Right cardiac atrium (tissue), 5 donors: ENCODE measurements around the gene MRFAP1. TPM values are rescaled to one million over a fixed set of nuclear protein-coding genes. Genes with fewer than 3 reads are reported as not detected.
"Not testable (repeated sequence)": the region's sequence is repeated elsewhere in the genome, so short reads cannot be mapped to it uniquely, and the experiment has no call there.

Source experiments
- ATAC-seq, 2 donors: fragments of 200-7000 bp; cut with Tn5 transposase; one replicate each; pipeline versions ENCODE4 v1.8.0 to v1.9.1; 2020; ENCODE audit warnings: moderate library complexity in 2 of 2, mild to moderate bottlenecking in 1 of 2
- DNase-seq, 3 donors: peaks; one replicate each; pipeline ENCODE4 v3.0.0-alpha.2; 2020
- H3K27ac ChIP-seq: one replicate; pipeline ENCODE4 v1.5.1; 2013; ENCODE audit warnings: mild to moderate bottlenecking, low read length, control low read depth, moderate library complexity
- H3K27me3 ChIP-seq: one replicate; pipeline ENCODE4 v1.6.1; 2013; ENCODE audit not compliant: control insufficient read depth, insufficient read depth
- H3K4me1 ChIP-seq: one replicate; pipeline ENCODE4 v1.6.1; 2013; ENCODE audit warnings: low read length; ENCODE audit not compliant: control insufficient read depth, insufficient read depth
- H3K4me3 ChIP-seq: one replicate; pipeline ENCODE4 v1.5.1; 2013; ENCODE audit warnings: low read length, control low read depth
- H3K9me3 ChIP-seq: one replicate; pipeline ENCODE4 v1.6.1; 2013; ENCODE audit warnings: low read length; ENCODE audit not compliant: control insufficient read depth
- WGBS: extraction: QIAGEN DNeasy Blood & Tissue Kit; methylation state at CpG from one replicate; pipeline ENCODE4 v1.1.7; 2013; 5-methylcytosine and 5-hydroxymethylcytosine counted together
- intact Hi-C, 4 donors: fragments of 100-400 bp; cut with DNase I; formaldehyde crosslinking; loops; one replicate each; pipeline versions ENCODE4 v1.11.0 to v1.14.0; 2022 to 2023
- polyA plus RNA-seq: library from polyadenylated mRNA; stranded (reverse); fragments of 200-250 nt; gene quantifications from one replicate; pipeline ENCODE4 v1.2.3, GENCODE V29; 2013
- total RNA-seq, 4 donors: library from RNA; stranded (reverse); fragmentation: NEBNext Ultra II Directional; extraction: Animal tissue kit (Norgen Biotek cat#: 25700); gene quantifications; one replicate each; pipeline ENCODE4 v1.2.1, GENCODE V29; 2021
- donor health status: healthy with polysubstance abuse.
- donor health status: DM: no; HTN: yes; CAD: no.
- donor health status: DM: no; HTN: no; CAD: no.
- donor health status: DM: no; HTN: yes; CAD: no; lungs with severe emphysema.
- donor health status: DM: yes; HTN: yes; CAD: no.

Gene MRFAP1
- total and polyA plus RNA-seq, 5 donors, result 250 to 335 (median 263) TPM

DNA sequence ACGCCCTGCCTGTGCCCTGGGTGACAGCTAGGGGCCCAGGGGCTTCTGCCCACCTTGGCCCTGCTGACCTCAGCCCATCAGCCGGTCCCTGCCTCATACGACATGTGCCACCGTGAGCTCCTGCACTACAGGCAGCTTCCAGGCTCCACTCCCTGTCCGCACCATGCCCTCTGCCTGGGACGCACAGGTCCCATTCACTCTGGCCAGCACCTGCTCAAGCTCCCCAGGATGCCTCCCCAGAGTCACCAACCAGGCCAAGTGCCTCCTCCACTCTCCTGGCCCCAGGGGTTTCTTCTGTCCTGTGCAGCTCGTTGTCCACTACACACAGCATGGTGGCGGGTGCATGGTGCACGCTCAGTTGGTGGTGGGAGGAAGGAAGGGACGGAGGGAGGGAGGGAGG, 20.2 kb upstream of the MRFAP1 start:
- WGBS, result 93% methylated on average over 10 of the region's 10 CpGs
- intact Hi-C loops, result no loop called here
- H3K27me3 ChIP-seq, result no peaks in the 10 kb centered on the region
- no peaks in the 10 kb centered on the region for H3K4me1 ChIP-seq
- H3K4me3 ChIP-seq, result no peak overlapping the region
- ATAC-seq (peak in 1 of 2 donors; percentile 13), DNase-seq (no peak)
- H3K27ac ChIP-seq, result no peak overlapping the region
- H3K9me3 ChIP-seq, result no peaks in the 10 kb centered on the region

DNA sequence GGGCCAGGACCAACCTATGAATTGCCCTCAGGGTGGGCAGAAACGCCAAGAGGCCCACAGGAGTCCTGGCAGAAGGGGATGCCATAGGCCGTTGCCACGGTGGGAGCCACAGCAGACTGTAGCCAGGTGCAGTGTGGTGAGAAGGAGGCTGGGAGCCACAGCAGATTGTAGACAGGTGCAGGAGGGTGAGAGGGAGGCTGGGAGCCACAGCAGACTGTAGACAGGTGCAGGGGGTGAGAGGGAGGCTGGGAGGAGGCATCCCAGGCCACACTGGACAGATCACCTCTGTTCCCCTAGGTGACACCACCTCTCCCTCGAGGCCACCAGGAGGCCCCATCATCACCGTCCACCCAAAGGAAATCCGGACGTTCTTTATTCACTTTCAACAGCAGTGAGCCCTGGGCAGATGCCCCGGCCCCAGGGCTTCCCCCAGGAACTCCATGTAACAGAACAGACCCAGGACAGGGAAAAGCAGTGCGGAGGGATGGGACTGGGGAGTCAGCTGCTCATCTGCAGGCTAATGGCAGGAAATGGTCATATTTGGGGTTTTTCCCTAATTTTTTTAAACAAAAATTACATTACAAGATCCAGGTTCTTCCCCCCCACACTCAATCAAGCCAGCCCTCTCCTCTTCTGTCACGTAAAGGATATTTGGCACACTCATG, 19.5 kb upstream of the MRFAP1 start:
- H3K27ac ChIP-seq, result no peak overlapping the region
- 82% methylated on average over 10 of the region's 10 CpGs for WGBS
- ATAC-seq (no peak), DNase-seq (no peak)
- H3K4me3 ChIP-seq, result no peak overlapping the region
- H3K4me1 ChIP-seq, result no peaks in the 10 kb centered on the region
- no peaks in the 10 kb centered on the region for H3K9me3 ChIP-seq
- intact Hi-C loops, result no loop called here
- H3K27me3 ChIP-seq, result no peaks in the 10 kb centered on the region

DNA sequence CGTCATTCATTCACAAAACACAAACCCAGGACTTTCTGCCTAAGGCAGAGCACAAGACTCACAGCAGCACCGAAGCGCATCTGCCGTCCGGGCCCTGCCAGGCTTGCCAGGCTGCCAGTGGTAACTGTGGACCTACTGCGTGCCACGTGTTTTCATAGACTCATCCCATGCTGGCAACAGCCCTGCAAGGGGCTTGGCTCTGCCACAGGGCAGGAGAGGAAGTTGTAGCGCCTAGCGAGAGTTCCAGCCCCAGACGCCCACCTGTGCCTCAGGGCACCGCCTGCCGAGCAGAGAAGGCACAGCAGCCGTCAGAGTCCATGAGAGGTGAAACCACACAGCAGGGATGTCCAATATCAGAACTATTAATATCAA, 18.9 kb upstream of the MRFAP1 start:
- no peaks in the 10 kb centered on the region for H3K9me3 ChIP-seq
- DNase-seq (no peak), ATAC-seq (no peak)
- H3K27me3 ChIP-seq, result no peaks in the 10 kb centered on the region
- H3K27ac ChIP-seq, result no peak overlapping the region
- no peak overlapping the region for H3K4me3 ChIP-seq
- WGBS, result 92% methylated on average over 13 of the region's 13 CpGs
- no peaks in the 10 kb centered on the region for H3K4me1 ChIP-seq
- intact Hi-C loops, result no loop called here

DNA sequence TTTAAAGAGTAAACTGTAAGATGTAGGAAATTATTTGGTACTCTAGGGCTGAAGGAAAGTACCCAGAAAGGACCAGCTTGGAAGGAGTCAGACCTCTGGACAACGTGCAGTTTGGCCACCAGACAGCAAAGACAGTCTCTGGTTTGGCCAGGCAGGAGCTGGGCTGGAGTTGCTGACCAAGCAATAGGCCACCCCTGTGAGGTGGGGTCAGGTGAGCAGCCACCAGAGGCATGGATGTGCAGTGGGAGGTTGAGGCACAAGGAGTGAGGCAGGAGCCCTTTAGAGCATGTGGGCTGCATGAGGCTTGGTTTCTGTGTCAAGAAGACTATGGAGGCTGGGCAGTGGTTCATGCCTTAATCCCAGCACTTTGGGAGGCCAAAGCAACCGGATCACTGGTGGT, 17.7 kb upstream of the MRFAP1 start:
- no peaks in the 10 kb centered on the region for H3K9me3 ChIP-seq
- intact Hi-C loops, result no loop called here
- H3K4me1 ChIP-seq, result no peaks in the 10 kb centered on the region
- H3K4me3 ChIP-seq, result no peak overlapping the region
- WGBS, result 90% methylated on average over 2 of the region's 2 CpGs
- no peaks in the 10 kb centered on the region for H3K27me3 ChIP-seq
- ATAC-seq, result no peak
- H3K27ac ChIP-seq, result no peak overlapping the region
- no peak for DNase-seq

DNA sequence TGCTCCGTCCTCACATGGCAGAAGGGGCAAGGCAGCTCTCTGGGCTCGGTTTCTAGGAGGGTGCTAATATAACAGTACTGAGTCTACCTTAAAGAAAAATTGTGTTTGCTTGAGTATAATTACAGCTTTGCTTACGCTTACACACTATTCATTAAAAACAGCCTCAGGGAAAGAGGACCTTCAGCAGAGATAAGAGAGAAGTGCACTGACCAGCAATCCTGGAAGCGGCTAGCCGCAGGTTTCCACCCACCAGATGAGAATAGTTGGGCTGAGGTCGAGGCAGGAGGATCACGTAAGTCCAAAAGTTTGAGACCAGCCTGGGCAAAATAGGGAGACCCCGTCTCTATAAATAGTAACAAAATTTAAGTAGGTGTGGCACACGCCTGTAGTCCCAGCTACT, 15.2 kb upstream of the MRFAP1 start:
- no peak for ATAC-seq
- DNase-seq, result no peak
- no peak overlapping the region for H3K4me3 ChIP-seq
- no peaks in the 10 kb centered on the region for H3K4me1 ChIP-seq
- H3K27ac ChIP-seq, result no peak overlapping the region
- no peaks in the 10 kb centered on the region for H3K9me3 ChIP-seq
- WGBS, result 90% methylated on average over 9 of the region's 9 CpGs
- H3K27me3 ChIP-seq, result no peaks in the 10 kb centered on the region
- intact Hi-C loops, result no loop called here

DNA sequence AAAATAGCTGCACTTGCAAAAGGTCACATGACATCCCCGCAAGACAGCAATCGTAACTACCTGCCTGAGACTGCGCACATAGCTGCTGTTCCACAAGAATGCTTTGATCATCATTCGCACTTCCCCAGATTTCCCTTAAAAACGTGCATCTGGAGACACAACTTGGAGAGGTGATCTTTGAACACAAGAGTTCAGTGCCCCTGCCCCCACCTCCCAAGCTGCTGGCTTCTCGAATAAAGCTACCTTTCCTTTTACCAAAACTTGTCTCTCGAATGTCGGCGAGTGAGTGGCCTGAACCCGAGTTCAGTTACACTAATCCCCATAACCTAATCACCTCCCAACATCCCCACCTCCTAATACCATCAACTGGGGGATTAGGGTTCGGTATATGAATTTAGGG, 14.4 kb upstream of the MRFAP1 start:
- no peak overlapping the region for H3K27ac ChIP-seq
- no peaks in the 10 kb centered on the region for H3K4me1 ChIP-seq
- ATAC-seq, result no peak
- intact Hi-C loops, result no loop called here
- H3K4me3 ChIP-seq, result no peak overlapping the region
- no peaks in the 10 kb centered on the region for H3K9me3 ChIP-seq
- WGBS, result 90% methylated on average over 11 of the region's 11 CpGs
- no peaks in the 10 kb centered on the region for H3K27me3 ChIP-seq
- no peak for DNase-seq

DNA sequence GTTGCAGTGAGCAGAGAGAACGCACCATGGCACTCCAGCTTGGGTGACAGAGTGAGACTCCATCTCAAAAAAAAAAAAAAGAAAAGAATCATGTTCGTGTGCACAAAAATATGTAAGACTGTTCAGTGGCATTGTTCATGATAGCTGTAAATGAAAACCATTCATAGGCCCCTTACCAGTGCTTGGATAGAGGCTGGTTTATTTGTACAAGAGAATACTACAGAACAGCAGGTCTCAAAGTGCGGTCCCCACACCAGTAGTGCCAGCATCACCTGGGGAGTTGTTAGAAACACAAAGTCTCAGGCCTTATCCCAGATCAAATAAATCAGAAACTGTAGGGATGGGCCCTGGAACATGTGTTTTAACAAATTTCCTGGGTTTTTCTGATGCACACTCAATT, 12.7 kb upstream of the MRFAP1 start:
- Histone ChIP-seq H3K27me3 (no peaks in the 10 kb centered on the region), H3K9me3 (no peaks in the 10 kb centered on the region), H3K4me3 (no peak overlapping the region), H3K27ac (no peak overlapping the region), H3K4me1 (no peaks in the 10 kb centered on the region)
- ATAC-seq (no peak), DNase-seq (no peak)
- intact Hi-C loops, result no loop called here
- 82% methylated on average over 3 of the region's 3 CpGs for WGBS

DNA sequence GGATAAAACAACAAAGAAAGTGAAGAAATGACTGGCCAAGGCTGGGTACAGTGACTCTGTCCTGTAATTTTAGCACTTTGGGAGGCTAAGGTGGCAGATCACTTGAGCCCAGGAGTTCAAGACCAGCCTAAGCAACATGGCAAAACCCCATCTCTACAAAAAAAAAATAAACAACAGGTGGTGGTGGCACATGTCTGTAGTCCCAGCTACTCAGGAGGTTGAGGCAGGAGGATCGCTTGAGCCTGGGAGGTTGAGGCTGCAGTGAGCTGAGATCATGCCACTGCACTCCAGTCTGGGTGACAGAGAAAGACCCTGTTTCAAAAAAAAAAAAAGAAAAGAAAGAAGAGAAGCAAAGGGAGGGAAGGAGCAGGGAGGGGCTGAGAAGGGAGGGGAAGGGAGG, 12.0 kb upstream of the MRFAP1 start:
- 96% methylated on average over 1 of the region's 1 CpG for WGBS
- H3K27me3 ChIP-seq, H3K9me3 ChIP-seq, intact Hi-C loops, ATAC-seq, H3K27ac ChIP-seq, DNase-seq, H3K4me1 ChIP-seq, H3K4me3 ChIP-seq: not testable (repeated sequence)

DNA sequence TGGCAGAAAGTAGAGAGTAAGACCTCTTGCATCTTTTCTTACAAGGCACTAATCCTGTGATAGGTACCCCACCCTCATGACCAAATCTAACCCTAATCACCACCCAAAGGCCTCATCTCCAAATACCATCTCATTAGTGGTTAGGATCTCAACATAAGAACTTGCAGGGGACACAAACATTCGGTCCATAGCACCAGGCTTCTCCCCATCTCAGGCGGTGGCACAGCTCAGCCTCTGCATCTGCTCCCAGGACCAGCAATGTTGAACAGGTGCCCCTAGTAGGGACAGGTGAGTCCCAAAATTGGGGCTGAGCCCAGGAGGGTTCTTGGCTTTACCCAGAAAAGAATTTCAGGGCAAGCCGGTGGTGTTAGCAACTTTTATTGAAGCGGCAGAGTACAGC, 8.4 kb upstream of the MRFAP1 start:
- ATAC-seq, result no peak
- Histone ChIP-seq H3K9me3 (no peaks in the 10 kb centered on the region), H3K4me1 (no peaks in the 10 kb centered on the region), H3K27ac (no peak overlapping the region), H3K27me3 (no peaks in the 10 kb centered on the region), H3K4me3 (no peak overlapping the region)
- no peak for DNase-seq
- WGBS, result 97% methylated on average over 4 of the region's 4 CpGs
- intact Hi-C loops, result no loop called here

DNA sequence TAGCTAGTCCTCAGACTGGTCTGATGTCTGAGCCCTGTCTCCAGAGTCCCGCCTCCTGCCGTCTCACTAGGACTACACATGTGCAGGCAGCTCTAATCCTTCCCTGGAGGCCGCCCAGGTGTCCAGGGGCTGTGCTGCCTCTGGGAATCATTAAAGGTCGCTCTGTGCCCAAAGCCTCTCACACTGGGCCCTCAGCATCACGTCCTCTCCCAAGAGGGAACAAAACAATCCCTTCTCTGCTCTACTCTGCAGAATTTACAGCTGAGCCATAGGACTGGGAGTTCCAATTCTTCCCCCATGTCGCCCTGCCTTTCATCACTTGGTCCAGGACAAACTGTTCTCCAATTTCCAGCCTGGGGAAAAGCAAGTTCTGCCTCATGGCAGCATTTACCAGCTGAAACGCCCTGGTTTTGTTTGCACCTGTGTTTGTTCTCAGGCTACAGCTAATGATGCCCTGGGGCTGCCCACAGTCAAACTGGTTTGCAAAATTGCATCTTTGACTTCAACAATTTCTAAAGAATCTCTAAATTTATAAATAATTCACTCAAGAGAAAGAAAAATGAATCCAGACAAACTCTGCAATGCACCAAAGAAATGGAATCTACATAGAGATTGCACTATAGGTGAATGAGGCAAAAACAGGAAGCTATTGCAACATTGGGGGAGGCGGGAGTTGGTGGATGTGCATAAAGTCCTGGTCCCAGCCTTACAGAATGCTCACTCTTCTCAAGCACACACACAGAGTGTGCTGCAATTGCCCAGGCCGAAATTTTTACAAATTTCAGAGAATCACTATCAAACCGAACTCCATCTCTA, 7.2 kb upstream of the MRFAP1 start:
- no peaks in the 10 kb centered on the region for H3K9me3 ChIP-seq
- no peaks in the 10 kb centered on the region for H3K27me3 ChIP-seq
- ATAC-seq (no peak), DNase-seq (no peak)
- no peaks in the 10 kb centered on the region for H3K4me1 ChIP-seq
- 82% methylated on average over 10 of the region's 10 CpGs for WGBS
- no peak overlapping the region for H3K27ac ChIP-seq
- no peak overlapping the region for H3K4me3 ChIP-seq
- intact Hi-C loops, result no loop called here

DNA sequence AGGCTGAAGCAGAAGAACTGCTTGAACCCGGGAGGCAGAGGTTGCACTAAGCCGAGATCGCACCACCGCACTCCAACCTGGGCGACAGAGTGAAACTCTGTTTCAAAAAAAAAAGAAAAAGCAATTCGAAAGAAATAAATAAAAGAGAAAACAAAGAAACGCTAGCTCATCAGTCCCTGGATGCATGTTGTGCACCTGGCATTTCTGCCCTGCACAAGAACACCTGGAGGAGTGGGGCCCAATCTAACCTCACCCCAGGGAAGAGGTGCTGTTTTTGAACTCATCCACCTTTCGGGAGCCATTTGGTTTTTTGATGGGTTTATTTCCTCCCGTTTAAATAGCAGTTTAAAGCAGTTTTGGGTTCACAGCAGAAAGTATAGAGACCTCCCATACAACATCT, 5.7 kb upstream of the MRFAP1 start:
- peak in 1 of 3 donors; percentile 28 for DNase-seq
- no peak for ATAC-seq

More for the DNA sequence above, 5.7 kb upstream of the MRFAP1 start:
- intact Hi-C loops, result no loop called here
- no peaks in the 10 kb centered on the region for H3K27me3 ChIP-seq
- no peak overlapping the region for H3K27ac ChIP-seq
- 94% methylated on average over 9 of the region's 9 CpGs for WGBS
- H3K4me1 ChIP-seq, result no peaks in the 10 kb centered on the region
- no peaks in the 10 kb centered on the region for H3K9me3 ChIP-seq
- H3K4me3 ChIP-seq, result no peak overlapping the region
